ENCODE results near the gene GPC4. TPM values are rescaled to one million over a fixed set of nuclear protein-coding genes. Genes with fewer than 3 reads are reported as not detected.

GPC4 gene
- total and polyA plus RNA-seq, 4 donors: 0.23 to 1.3 (median 0.71) TPM

- no peaks in the 10 kb centered on the region for H3K4me1 ChIP-seq (ENCODE audit: control insufficient read depth in 4 of 4, insufficient read depth in 4 of 4, low read length in 3 of 4)
- H3K36me3 ChIP-seq (ENCODE audit: control insufficient read depth in 4 of 4, insufficient read depth in 3 of 4, low read depth in 1 of 4, low read length in 3 of 4): no peaks in the 10 kb centered on the region
- TF ChIP-seq, protein P1, sequence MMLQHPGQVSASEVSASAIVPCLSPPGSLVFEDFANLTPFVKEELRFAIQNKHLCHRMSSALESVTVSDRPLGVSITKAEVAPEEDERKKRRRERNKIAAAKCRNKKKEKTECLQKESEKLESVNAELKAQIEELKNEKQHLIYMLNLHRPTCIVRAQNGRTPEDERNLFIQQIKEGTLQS (IDR thresholded peaks at IDR 0.05): no peak
- TF ChIP-seq YY1 (IDR thresholded peaks at IDR 0.05) (no peak), HNF4G (IDR thresholded peaks at IDR 0.05) (no peak), GABPA (IDR thresholded peaks at IDR 0.05 in 1 of 2, conservative IDR thresholded peaks at IDR 0.05 in 1 of 2) (no peak), ZBTB33 (IDR thresholded peaks at IDR 0.05) (no peak), RXRA (IDR thresholded peaks at IDR 0.05) (no peak), NR2F2 (IDR thresholded peaks at IDR 0.05) (no peak)
- TF ChIP-seq, protein P2, sequence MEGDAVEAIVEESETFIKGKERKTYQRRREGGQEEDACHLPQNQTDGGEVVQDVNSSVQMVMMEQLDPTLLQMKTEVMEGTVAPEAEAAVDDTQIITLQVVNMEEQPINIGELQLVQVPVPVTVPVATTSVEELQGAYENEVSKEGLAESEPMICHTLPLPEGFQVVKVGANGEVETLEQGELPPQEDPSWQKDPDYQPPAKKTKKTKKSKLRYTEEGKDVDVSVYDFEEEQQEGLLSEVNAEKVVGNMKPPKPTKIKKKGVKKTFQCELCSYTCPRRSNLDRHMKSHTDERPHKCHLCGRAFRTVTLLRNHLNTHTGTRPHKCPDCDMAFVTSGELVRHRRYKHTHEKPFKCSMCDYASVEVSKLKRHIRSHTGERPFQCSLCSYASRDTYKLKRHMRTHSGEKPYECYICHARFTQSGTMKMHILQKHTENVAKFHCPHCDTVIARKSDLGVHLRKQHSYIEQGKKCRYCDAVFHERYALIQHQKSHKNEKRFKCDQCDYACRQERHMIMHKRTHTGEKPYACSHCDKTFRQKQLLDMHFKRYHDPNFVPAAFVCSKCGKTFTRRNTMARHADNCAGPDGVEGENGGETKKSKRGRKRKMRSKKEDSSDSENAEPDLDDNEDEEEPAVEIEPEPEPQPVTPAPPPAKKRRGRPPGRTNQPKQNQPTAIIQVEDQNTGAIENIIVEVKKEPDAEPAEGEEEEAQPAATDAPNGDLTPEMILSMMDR (IDR thresholded peaks at IDR 0.05; ENCODE audit: low read depth, low read length, missing input control): no peak
- TF ChIP-seq, protein P3, sequence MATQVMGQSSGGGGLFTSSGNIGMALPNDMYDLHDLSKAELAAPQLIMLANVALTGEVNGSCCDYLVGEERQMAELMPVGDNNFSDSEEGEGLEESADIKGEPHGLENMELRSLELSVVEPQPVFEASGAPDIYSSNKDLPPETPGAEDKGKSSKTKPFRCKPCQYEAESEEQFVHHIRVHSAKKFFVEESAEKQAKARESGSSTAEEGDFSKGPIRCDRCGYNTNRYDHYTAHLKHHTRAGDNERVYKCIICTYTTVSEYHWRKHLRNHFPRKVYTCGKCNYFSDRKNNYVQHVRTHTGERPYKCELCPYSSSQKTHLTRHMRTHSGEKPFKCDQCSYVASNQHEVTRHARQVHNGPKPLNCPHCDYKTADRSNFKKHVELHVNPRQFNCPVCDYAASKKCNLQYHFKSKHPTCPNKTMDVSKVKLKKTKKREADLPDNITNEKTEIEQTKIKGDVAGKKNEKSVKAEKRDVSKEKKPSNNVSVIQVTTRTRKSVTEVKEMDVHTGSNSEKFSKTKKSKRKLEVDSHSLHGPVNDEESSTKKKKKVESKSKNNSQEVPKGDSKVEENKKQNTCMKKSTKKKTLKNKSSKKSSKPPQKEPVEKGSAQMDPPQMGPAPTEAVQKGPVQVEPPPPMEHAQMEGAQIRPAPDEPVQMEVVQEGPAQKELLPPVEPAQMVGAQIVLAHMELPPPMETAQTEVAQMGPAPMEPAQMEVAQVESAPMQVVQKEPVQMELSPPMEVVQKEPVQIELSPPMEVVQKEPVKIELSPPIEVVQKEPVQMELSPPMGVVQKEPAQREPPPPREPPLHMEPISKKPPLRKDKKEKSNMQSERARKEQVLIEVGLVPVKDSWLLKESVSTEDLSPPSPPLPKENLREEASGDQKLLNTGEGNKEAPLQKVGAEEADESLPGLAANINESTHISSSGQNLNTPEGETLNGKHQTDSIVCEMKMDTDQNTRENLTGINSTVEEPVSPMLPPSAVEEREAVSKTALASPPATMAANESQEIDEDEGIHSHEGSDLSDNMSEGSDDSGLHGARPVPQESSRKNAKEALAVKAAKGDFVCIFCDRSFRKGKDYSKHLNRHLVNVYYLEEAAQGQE (IDR thresholded peaks at IDR 0.05): no peak
- no peak overlapping the region for H3K4me3 ChIP-seq (ENCODE audit: low read depth in 1 of 3, low read length in 3 of 3)
- no peak overlapping the region for H3K27ac ChIP-seq (ENCODE audit: low read depth in 1 of 2, low read length in 2 of 2)
- no peak for DNase-seq (ENCODE audit: low spot score)
- WGBS: 84% methylated on average over 6 of the region's 6 CpGs
- peaks cover 0 to 6% (median 0%) of the 10 kb centered on the region in 4 donors for H3K27me3 ChIP-seq (ENCODE audit: control insufficient read depth in 4 of 4, insufficient read depth in 4 of 4, low read length in 3 of 4)
- no peaks in the 10 kb centered on the region for H3K9me3 ChIP-seq (ENCODE audit: control insufficient read depth in 4 of 4, low read length in 3 of 4)
- H3K9ac ChIP-seq (ENCODE audit: low read depth in 1 of 2, low read length in 2 of 2): no peak overlapping the region
Measured at GRCh38 chrX:133384454-133384853, 30.8 kb downstream of the GPC4 start.

DNA sequence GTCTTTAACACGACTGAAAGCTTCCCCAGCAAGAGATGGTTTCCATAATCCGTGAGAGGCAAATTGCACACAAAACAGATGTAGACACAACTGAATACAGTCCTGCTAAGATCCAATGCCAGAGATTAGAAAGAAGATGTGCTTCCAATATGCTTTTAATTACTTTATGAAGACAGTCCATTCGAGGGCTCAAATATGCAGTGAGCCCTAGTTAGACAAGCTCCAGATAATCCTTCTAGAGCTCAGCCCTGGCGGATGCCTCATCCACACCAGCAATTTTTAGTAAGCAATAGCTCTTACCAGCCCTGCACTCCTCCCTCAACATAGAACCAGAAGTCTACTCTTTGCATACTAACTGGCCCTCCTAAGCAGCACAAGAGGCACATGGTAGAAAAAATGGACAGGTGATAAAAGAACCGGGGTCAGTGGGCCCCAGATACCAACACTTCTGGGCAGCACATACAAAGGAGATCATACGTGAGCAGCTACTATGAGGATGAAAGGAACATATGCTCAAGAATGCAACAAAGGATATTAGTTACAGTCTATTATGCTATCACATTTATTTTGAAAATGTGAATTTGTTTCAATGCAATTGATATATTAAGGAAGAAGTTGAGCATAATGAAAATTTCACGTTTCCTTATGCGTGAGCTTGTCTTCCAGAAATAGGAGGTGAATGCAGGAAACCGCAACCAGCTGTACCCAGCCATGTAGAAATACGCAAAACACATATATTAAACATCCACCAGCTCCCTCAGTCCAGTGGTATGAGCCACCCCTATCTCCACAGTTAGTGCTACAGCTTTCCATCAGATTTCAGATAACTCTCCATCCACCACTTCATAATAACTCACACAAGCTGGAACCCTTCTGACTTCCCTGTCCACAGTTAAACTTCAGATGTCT, 34.3 kb downstream of the GPC4 start:
- Histone ChIP-seq H3K9me3 (ENCODE audit: control insufficient read depth in 4 of 4, low read length in 3 of 4) (no peaks in the 10 kb centered on the region), H3K36me3 (ENCODE audit: control insufficient read depth in 4 of 4, insufficient read depth in 3 of 4, low read depth in 1 of 4, low read length in 3 of 4) (no peaks in the 10 kb centered on the region), H3K4me1 (ENCODE audit: control insufficient read depth in 4 of 4, insufficient read depth in 4 of 4, low read length in 3 of 4) (no peaks in the 10 kb centered on the region), H3K9ac (ENCODE audit: low read depth in 1 of 2, low read length in 2 of 2) (no peak overlapping the region), H3K27me3 (ENCODE audit: control insufficient read depth in 4 of 4, insufficient read depth in 4 of 4, low read length in 3 of 4) (no peaks in the 10 kb centered on the region), H3K4me3 (ENCODE audit: low read depth in 1 of 3, low read length in 3 of 3) (no peak overlapping the region), H3K27ac (ENCODE audit: low read depth in 1 of 2, low read length in 2 of 2) (no peak overlapping the region)
- 82% methylated on average over 10 of the region's 10 CpGs for WGBS
- no peak for DNase-seq (ENCODE audit: low spot score)
- TF ChIP-seq, protein P2 (IDR thresholded peaks at IDR 0.05; ENCODE audit: low read depth, low read length, missing input control): no peak
- TF ChIP-seq, protein P4, sequence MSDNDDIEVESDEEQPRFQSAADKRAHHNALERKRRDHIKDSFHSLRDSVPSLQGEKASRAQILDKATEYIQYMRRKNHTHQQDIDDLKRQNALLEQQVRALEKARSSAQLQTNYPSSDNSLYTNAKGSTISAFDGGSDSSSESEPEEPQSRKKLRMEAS (IDR thresholded peaks at IDR 0.05): no peak
- no peak for TF ChIP-seq YY1 (IDR thresholded peaks at IDR 0.05)
- no peak for TF ChIP-seq RAD21 (IDR thresholded peaks at IDR 0.05)
- no peak for TF ChIP-seq JUND (IDR thresholded peaks at IDR 0.05)
- TF ChIP-seq EGR1 (IDR thresholded peaks at IDR 0.05; ENCODE audit: low read depth in 2 of 2): no peak
- TF ChIP-seq NR2F2 (IDR thresholded peaks at IDR 0.05): no peak
- no peak for TF ChIP-seq TAF1 (conservative IDR thresholded peaks at IDR 0.05)
- TF ChIP-seq GABPA (IDR thresholded peaks at IDR 0.05 in 1 of 2, conservative IDR thresholded peaks at IDR 0.05 in 1 of 2): no peak
- TF ChIP-seq ZBTB33 (IDR thresholded peaks at IDR 0.05): no peak
- TF ChIP-seq, protein P1 (IDR thresholded peaks at IDR 0.05): no peak
